Measurements from ENCODE around the gene SCML2.

The SCML2 gene

DNA sequence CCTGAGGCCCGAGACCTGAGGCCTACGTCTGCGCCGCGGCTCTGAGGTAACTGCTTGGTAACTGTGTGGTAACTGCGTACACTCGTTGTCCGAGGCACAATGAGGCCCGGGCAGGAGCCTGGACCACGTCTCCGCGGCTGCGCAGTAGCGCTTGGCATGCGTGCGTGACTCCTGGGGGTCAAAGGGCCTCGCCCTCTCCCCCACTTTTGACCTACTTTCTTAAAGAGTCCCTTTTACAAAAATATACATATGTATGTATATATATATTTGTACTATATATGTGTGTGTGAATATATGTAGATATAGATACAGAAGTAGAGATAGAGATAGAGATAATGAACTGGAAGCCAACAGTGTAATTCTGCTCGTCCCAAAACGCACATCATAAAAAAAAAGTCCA lies 133.7 kb downstream of the SCML2 start, which contains the start of gene BEND2:
TSS of gene BEND2 (minus strand) at position 101 of the 400 bp plus-strand sequence. CDS start 136 bp downstream, outside the sequence.
- POLR2A ChIA-PET, result no interaction called here

DNA sequence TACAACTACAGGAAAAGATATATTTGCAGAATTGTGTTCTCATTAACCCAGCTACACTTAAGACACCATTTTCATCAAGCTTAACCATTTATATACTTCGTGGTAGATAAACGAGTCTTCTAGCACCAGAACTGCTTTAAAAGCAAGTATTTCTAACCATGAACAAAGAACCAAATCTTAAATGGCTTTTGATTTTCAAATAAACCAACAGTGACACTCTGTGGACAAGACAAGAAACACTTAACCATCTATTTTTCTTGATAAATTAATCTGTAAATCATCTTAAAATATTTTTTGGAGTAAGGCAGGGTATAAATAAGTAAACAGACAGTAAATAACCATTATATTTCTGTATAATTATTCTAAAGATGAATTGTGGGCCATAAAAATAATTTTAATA lies 144.0 kb downstream of the SCML2 start:
- ChIA-PET CTCF (no interaction called here), POLR2A (no interaction called here)
- TF ChIP-seq, protein P1, sequence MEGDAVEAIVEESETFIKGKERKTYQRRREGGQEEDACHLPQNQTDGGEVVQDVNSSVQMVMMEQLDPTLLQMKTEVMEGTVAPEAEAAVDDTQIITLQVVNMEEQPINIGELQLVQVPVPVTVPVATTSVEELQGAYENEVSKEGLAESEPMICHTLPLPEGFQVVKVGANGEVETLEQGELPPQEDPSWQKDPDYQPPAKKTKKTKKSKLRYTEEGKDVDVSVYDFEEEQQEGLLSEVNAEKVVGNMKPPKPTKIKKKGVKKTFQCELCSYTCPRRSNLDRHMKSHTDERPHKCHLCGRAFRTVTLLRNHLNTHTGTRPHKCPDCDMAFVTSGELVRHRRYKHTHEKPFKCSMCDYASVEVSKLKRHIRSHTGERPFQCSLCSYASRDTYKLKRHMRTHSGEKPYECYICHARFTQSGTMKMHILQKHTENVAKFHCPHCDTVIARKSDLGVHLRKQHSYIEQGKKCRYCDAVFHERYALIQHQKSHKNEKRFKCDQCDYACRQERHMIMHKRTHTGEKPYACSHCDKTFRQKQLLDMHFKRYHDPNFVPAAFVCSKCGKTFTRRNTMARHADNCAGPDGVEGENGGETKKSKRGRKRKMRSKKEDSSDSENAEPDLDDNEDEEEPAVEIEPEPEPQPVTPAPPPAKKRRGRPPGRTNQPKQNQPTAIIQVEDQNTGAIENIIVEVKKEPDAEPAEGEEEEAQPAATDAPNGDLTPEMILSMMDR (IDR thresholded peaks at IDR 0.05; ENCODE audit: control extremely low read depth, extremely low read depth, low read depth, missing control alignments), result no peak
- no peak for DNase-seq (ENCODE audit: extremely low spot score)

More for the DNA sequence above, 133.7 kb downstream of the SCML2 start, which contains the start of gene BEND2:
- no peak for DNase-seq (ENCODE audit: extremely low spot score)
- CTCF ChIA-PET, result no interaction called here
- TF ChIP-seq, protein P1 (IDR thresholded peaks at IDR 0.05; ENCODE audit: control extremely low read depth, extremely low read depth, low read depth, missing control alignments), result no peak

DNA sequence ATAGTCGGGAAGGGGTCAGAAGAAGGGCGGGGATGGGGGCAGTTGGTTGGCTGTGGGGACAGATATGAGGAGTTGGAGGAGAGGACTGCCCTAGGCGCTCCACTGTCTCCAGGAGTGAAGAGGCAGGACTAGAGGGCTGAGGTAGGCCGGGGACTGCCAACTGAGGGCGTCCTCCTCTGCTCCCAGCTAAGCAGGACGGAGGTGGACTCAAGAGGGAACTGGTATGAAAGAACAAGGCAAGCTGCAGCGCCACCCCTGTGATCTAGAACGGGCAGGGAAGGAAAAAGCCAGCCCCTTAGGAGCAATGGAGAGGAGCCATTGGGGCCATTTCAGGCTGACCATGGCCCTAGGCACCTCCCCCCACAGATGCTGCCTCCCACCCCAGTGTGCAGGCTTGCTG lies 147.8 kb downstream of the SCML2 start:
- POLR2A ChIA-PET, result no interaction called here
- TF ChIP-seq, protein P1 (IDR thresholded peaks at IDR 0.05; ENCODE audit: control extremely low read depth, extremely low read depth, low read depth, missing control alignments), result no peak
- CTCF ChIA-PET, result no interaction called here
- no peak for DNase-seq (ENCODE audit: extremely low spot score)

DNA sequence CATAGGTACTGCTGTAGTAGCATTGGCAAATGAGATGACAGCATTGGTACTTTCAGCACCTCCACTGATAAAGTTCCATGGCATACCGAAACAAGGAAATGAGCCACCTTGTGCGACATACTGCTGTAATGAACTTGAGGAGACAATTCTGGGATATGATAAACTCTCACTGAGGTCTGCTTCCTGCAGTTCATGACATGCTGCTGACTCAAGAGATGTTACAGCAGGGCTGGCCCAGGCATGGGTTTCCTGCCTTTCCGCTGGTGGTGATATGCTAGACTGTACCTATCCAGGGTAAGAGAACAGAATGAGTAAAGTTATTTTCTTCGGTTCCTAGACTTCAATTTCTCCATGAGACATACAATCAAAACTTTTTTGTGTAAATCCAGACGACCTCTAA lies 150.9 kb downstream of the SCML2 start:
- ChIA-PET CTCF (no interaction called here), POLR2A (no interaction called here)
- DNase-seq (ENCODE audit: extremely low spot score), result no peak
- TF ChIP-seq, protein P1 (IDR thresholded peaks at IDR 0.05; ENCODE audit: control extremely low read depth, extremely low read depth, low read depth, missing control alignments), result no peak

DNA sequence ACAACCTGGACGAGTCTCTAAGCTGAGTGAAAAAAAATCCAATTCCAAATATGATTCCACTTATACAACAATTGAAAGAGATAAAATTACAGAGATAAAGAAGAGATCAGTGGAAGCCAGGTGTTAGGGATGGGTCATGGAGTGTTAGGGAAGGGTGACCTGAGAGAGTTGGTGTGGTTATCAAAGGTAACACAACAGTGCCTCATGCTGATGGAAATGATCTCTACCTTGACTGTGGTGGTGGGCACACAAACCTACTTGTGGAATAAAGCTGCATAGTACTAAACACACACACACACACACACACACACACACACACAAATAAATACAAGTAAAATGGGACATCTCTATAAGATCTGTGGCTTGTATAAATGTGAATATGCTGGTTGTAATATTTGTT lies 159.8 kb downstream of the SCML2 start:
- ChIA-PET CTCF (no interaction called here), POLR2A (no interaction called here)
- TF ChIP-seq, protein P1 (IDR thresholded peaks at IDR 0.05; ENCODE audit: control extremely low read depth, extremely low read depth, low read depth, missing control alignments), result no peak
- DNase-seq (ENCODE audit: extremely low spot score), result no peak

All from GM10248 (cell line).